ENCODE results near the gene DCHS1. TPM values are rescaled to one million over a fixed set of nuclear protein-coding genes. Genes with fewer than 3 reads are reported as not detected.

DCHS1 gene
- total RNA-seq, 2 donors from 2014 or later = 0.73 to 1.6 TPM

- H3K4me3 Mint-ChIP-seq = no peak within 1 kb of the TSS
- peak; percentile 93 for DNase-seq (ENCODE audit: low spot score)
- H3K27ac Mint-ChIP-seq = no peak within 1 kb of the TSS
- no peaks in the 10 kb centered on the region for H3K9me3 Mint-ChIP-seq
- peak; percentile 94 to 95 for ATAC-seq
- H3K4me1 Mint-ChIP-seq (ENCODE audit: low read depth in 2 of 2) = peaks cover 17 to 40% of the 10 kb centered on the region in 2 donors
- no peaks in the 10 kb centered on the region for H3K27me3 Mint-ChIP-seq
- peaks cover 16% of the 10 kb centered on the region for H3K36me3 Mint-ChIP-seq
Measured at GRCh38 chr11:6603287-6604080, 52.1 kb downstream of the DCHS1 start, which contains the start of the genes ILK and RRP8. Gene ILK (plus strand): TSS chr11:6603774. CDS start chr11:6604272, 498 bp downstream. Gene RRP8 (minus strand): TSS chr11:6603616. CDS start chr11:6603502, 114 bp downstream.

- ATAC-seq (no peak), DNase-seq (ENCODE audit: low spot score) (peak; percentile 22)
- H3K4me3 Mint-ChIP-seq = no peak overlapping the region
- H3K27me3 Mint-ChIP-seq = no peaks in the 10 kb centered on the region
- H3K36me3 Mint-ChIP-seq = peaks cover 25% of the 10 kb centered on the region
- peaks cover 20 to 37% of the 10 kb centered on the region in 2 donors for H3K4me1 Mint-ChIP-seq (ENCODE audit: low read depth in 2 of 2)
- no peaks in the 10 kb centered on the region for H3K9me3 Mint-ChIP-seq
- H3K27ac Mint-ChIP-seq = no peak overlapping the region
Measured at GRCh38 chr11:6602096-6602940, 53.3 kb downstream of the DCHS1 start.

- H3K4me1 Mint-ChIP-seq (ENCODE audit: low read depth in 2 of 2) = peaks cover 11 to 36% of the 10 kb centered on the region in 2 donors
- peak; percentile 57 for DNase-seq (ENCODE audit: low spot score)
Measured at GRCh38 chr11:6601041-6601461, 54.6 kb downstream of the DCHS1 start.

GRCh38 chr11:6599881-6600390 lies 55.7 kb downstream of the DCHS1 start:
- H3K36me3 Mint-ChIP-seq = peaks cover 32% of the 10 kb centered on the region
- H3K4me1 Mint-ChIP-seq (ENCODE audit: low read depth in 2 of 2) = peaks cover 8 to 36% of the 10 kb centered on the region in 2 donors
- H3K27me3 Mint-ChIP-seq = no peaks in the 10 kb centered on the region
- H3K9me3 Mint-ChIP-seq = no peaks in the 10 kb centered on the region
- no peak for ATAC-seq
- H3K27ac Mint-ChIP-seq = no peak overlapping the region
- no peak for DNase-seq (ENCODE audit: low spot score)
- no peak overlapping the region for H3K4me3 Mint-ChIP-seq

More at GRCh38 chr11:6601041-6601461, 54.6 kb downstream of the DCHS1 start:
- Mint-ChIP-seq H3K9me3 (no peaks in the 10 kb centered on the region), H3K4me3 (no peak overlapping the region), H3K36me3 (peaks cover 29% of the 10 kb centered on the region), H3K27ac (no peak overlapping the region), H3K27me3 (no peaks in the 10 kb centered on the region)
- no peak for ATAC-seq

- no peak overlapping the region for H3K27ac Mint-ChIP-seq
- H3K36me3 Mint-ChIP-seq = peaks cover 32% of the 10 kb centered on the region
- no peaks in the 10 kb centered on the region for H3K27me3 Mint-ChIP-seq
- H3K9me3 Mint-ChIP-seq = no peaks in the 10 kb centered on the region
- peaks cover 10 to 37% of the 10 kb centered on the region in 2 donors for H3K4me1 Mint-ChIP-seq (ENCODE audit: low read depth in 2 of 2)
- H3K4me3 Mint-ChIP-seq = no peak overlapping the region
- no peak for ATAC-seq
- DNase-seq (ENCODE audit: low spot score) = peak; percentile 26
Measured at GRCh38 chr11:6599449-6599848, 56.2 kb downstream of the DCHS1 start.

GRCh38 chr11:6598555-6598954 lies 57.1 kb downstream of the DCHS1 start:
- Mint-ChIP-seq H3K27me3 (no peaks in the 10 kb centered on the region), H3K36me3 (peaks cover 32% of the 10 kb centered on the region), H3K27ac (peak overlapping the region in 1 of 2 donors; percentile 17), H3K4me1 (ENCODE audit: low read depth in 2 of 2) (peaks cover 14 to 41% of the 10 kb centered on the region in 2 donors), H3K9me3 (no peaks in the 10 kb centered on the region), H3K4me3 (no peak overlapping the region)
- ATAC-seq (no peak), DNase-seq (ENCODE audit: low spot score) (no peak)

- Mint-ChIP-seq H3K9me3 (no peaks in the 10 kb centered on the region), H3K27ac (peak overlapping the region in 1 of 2 donors; percentile 10), H3K36me3 (peaks cover 29% of the 10 kb centered on the region), H3K4me1 (ENCODE audit: low read depth in 2 of 2) (peaks cover 14 to 33% of the 10 kb centered on the region in 2 donors), H3K27me3 (no peaks in the 10 kb centered on the region), H3K4me3 (no peak overlapping the region)
- ATAC-seq (no peak), DNase-seq (ENCODE audit: low spot score) (no peak)
Measured at GRCh38 chr11:6596239-6596877, 59.3 kb downstream of the DCHS1 start.

GRCh38 chr11:6594142-6594768 lies 61.4 kb downstream of the DCHS1 start:
- no peak overlapping the region for H3K4me3 Mint-ChIP-seq

GRCh38 chr11:6588018-6588417 lies 67.6 kb downstream of the DCHS1 start:
- H3K27ac Mint-ChIP-seq = no peak overlapping the region
- H3K4me1 Mint-ChIP-seq (ENCODE audit: low read depth in 2 of 2) = peaks cover 0 to 2% of the 10 kb centered on the region in 2 donors
- no peak for ATAC-seq
- H3K4me3 Mint-ChIP-seq = no peak overlapping the region
- H3K36me3 Mint-ChIP-seq = peaks cover 24% of the 10 kb centered on the region
- DNase-seq (ENCODE audit: low spot score) = no peak
- peaks cover 10% of the 10 kb centered on the region for H3K9me3 Mint-ChIP-seq
- H3K27me3 Mint-ChIP-seq = no peaks in the 10 kb centered on the region

More at GRCh38 chr11:6594142-6594768, 61.4 kb downstream of the DCHS1 start:
- Mint-ChIP-seq H3K36me3 (peaks cover 24% of the 10 kb centered on the region), H3K27me3 (no peaks in the 10 kb centered on the region), H3K27ac (no peak overlapping the region), H3K4me1 (ENCODE audit: low read depth in 2 of 2) (peaks cover 14 to 27% of the 10 kb centered on the region in 2 donors), H3K9me3 (no peaks in the 10 kb centered on the region)
- DNase-seq (ENCODE audit: low spot score) = peak; percentile 13
- no peak for ATAC-seq

- DNase-seq (ENCODE audit: low spot score) = no peak
Measured at GRCh38 chr11:6587360-6587953, 68.2 kb downstream of the DCHS1 start.

GRCh38 chr11:6586434-6587359 lies 68.9 kb downstream of the DCHS1 start:
- Mint-ChIP-seq H3K36me3 (peaks cover 33% of the 10 kb centered on the region), H3K27ac (no peak overlapping the region), H3K4me3 (no peak overlapping the region), H3K27me3 (no peaks in the 10 kb centered on the region), H3K9me3 (peaks cover 12% of the 10 kb centered on the region), H3K4me1 (ENCODE audit: low read depth in 2 of 2) (peaks cover 0 to 2% of the 10 kb centered on the region in 2 donors)
- no peak for DNase-seq (ENCODE audit: low spot score)
- ATAC-seq = peak; percentile 36 to 53

More at GRCh38 chr11:6587360-6587953, 68.2 kb downstream of the DCHS1 start:
- ATAC-seq = no peak
- Mint-ChIP-seq H3K27me3 (no peaks in the 10 kb centered on the region), H3K4me1 (ENCODE audit: low read depth in 2 of 2) (peaks cover 0 to 2% of the 10 kb centered on the region in 2 donors), H3K4me3 (no peak overlapping the region), H3K9me3 (peaks cover 12% of the 10 kb centered on the region), H3K36me3 (peaks cover 28% of the 10 kb centered on the region), H3K27ac (no peak overlapping the region)

GRCh38 chr11:6584528-6584927 lies 71.1 kb downstream of the DCHS1 start:
- peaks cover 37% of the 10 kb centered on the region for H3K36me3 Mint-ChIP-seq
- H3K27me3 Mint-ChIP-seq = no peaks in the 10 kb centered on the region
- ATAC-seq = no peak
- peaks cover 12% of the 10 kb centered on the region for H3K9me3 Mint-ChIP-seq
- DNase-seq (ENCODE audit: low spot score) = no peak
- H3K4me3 Mint-ChIP-seq = no peak overlapping the region
- H3K27ac Mint-ChIP-seq = no peak overlapping the region
- peaks cover 0 to 2% of the 10 kb centered on the region in 2 donors for H3K4me1 Mint-ChIP-seq (ENCODE audit: low read depth in 2 of 2)
